ENCODE measurements around the gene PRR15L. TPM values are rescaled to one million over a fixed set of nuclear protein-coding genes. Genes with fewer than 3 reads are reported as not detected.

The PRR15L gene
- total RNA-seq, 4 donors from 2014 or later, result 63.6 to 150 (median 127) TPM

DNA sequence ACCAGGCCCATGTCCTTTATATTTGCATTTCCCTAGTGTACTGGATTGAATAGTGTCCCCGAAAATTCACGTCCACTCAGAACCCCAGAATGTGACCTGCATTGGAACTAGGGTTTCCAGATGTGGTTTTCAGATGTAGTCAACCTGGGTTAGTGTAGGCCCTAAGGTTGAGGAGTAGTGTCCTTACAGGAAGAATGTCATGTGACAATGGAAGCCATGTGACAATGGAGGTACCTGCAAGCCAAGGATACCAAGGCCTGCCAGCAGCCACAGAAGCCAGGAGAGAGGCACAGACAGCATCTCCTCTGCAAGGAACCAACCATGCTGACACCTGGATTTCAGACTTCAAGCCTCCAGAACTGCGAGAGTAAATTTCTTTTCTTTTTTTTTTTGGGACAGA is 5.2 kb upstream of the PRR15L start:
- no peaks in the 10 kb centered on the region for H3K27me3 ChIP-seq
- no peaks in the 10 kb centered on the region for H3K9me3 ChIP-seq
- H3K4me1 ChIP-seq, result peaks cover 9 to 15% of the 10 kb centered on the region in 2 donors
- 96 to 98% methylated on average over 3 of the region's 3 CpGs for WGBS, 2 donors
- intact Hi-C loops (cut with DNase I), result no loop called here
- no peak for TF ChIP-seq POLR2A (IDR thresholded peaks at IDR 0.05)
- TF ChIP-seq, protein P1, sequence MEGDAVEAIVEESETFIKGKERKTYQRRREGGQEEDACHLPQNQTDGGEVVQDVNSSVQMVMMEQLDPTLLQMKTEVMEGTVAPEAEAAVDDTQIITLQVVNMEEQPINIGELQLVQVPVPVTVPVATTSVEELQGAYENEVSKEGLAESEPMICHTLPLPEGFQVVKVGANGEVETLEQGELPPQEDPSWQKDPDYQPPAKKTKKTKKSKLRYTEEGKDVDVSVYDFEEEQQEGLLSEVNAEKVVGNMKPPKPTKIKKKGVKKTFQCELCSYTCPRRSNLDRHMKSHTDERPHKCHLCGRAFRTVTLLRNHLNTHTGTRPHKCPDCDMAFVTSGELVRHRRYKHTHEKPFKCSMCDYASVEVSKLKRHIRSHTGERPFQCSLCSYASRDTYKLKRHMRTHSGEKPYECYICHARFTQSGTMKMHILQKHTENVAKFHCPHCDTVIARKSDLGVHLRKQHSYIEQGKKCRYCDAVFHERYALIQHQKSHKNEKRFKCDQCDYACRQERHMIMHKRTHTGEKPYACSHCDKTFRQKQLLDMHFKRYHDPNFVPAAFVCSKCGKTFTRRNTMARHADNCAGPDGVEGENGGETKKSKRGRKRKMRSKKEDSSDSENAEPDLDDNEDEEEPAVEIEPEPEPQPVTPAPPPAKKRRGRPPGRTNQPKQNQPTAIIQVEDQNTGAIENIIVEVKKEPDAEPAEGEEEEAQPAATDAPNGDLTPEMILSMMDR (IDR thresholded peaks at IDR 0.05), result no peak
- no peak for DNase-seq
- no peaks in the 10 kb centered on the region for H3K36me3 ChIP-seq
- H3K27ac ChIP-seq, result no peak overlapping the region
- no peak overlapping the region for H3K4me3 ChIP-seq (replicated peaks in 1 of 3)

DNA sequence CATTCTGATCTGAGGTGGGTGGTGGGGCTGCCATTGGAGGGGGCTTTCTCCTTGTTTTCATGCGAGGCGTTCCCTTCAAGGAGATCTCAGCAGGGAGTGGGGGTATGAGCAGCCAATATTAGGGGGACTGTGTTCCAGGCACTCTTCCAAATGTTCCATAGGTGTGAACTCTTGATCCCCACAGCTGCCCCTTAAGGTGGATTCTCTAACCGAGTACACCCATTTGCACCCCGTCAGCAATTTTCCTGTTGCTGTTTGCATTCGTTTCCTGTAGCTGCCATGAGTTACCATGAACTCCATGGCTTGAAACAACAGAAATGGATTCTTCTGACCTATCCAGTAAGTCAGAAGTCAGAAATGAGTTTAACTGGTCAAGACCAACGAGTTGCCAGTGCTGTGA is 3.7 kb upstream of the PRR15L start:
- WGBS, 2 donors, result 89 to 93% methylated on average over 6 of the region's 6 CpGs
- Histone ChIP-seq H3K27ac (no peak overlapping the region), H3K4me3 (replicated peaks in 1 of 3) (no peak overlapping the region), H3K36me3 (no peaks in the 10 kb centered on the region), H3K4me1 (peaks cover 10 to 13% of the 10 kb centered on the region in 2 donors), H3K9me3 (no peaks in the 10 kb centered on the region), H3K27me3 (no peaks in the 10 kb centered on the region)
- DNase-seq, result no peak
- TF ChIP-seq POLR2A (IDR thresholded peaks at IDR 0.05), result no peak
- intact Hi-C loops (cut with DNase I), result no loop called here

DNA sequence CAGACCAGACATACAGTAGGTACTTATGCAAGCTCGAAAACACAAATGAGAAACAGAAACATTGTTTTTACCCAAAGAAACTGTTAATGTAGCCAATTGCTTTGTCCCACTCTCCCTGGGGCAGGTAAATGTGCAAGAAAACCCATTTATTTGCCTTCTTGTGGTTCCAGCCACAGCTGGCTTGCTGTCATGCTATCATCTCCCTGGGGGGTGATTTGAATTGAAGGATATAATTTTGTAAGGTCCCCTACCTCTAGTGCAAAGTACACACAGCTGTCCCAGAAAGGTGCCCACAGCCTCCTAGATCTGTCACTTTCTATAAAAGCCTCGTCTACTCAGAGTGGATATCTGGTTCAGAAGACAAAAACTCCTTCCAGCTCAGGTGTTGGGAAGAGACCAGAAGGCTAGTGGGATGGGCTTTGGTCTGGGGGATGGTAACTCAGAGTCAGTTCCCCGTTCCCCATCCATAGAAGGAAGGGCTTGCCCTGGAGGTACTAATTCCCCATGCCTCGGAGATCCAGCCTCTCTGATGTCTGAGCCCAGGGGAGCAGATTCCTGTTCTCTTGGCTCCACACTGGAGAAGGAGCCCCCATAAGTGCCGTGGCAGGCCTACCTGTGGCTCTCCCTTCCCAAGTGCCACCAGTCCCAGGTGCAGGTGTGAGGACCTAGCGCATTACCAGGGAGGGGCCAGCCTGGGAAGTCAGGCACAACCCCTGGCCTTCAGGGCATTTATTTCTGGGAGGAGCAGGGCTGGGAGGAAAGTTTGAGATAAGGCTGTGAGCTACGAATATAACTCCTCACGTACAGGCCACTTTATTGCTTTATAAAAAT is 2.4 kb upstream of the PRR15L start:
- H3K9me3 ChIP-seq, result no peaks in the 10 kb centered on the region
- peaks cover 10 to 16% of the 10 kb centered on the region in 2 donors for H3K4me1 ChIP-seq
- no peak overlapping the region for H3K27ac ChIP-seq
- no peaks in the 10 kb centered on the region for H3K36me3 ChIP-seq
- 82 to 83% methylated on average over 8 of the region's 8 CpGs for WGBS, 2 donors
- DNase-seq, result no peak
- H3K27me3 ChIP-seq, result no peaks in the 10 kb centered on the region
- intact Hi-C loops (cut with DNase I), result no loop called here
- H3K4me3 ChIP-seq (replicated peaks in 1 of 3), result no peak overlapping the region
- TF ChIP-seq POLR2A (IDR thresholded peaks at IDR 0.05), result no peak
- TF ChIP-seq, protein P1 (IDR thresholded peaks at IDR 0.05), result no peak

DNA sequence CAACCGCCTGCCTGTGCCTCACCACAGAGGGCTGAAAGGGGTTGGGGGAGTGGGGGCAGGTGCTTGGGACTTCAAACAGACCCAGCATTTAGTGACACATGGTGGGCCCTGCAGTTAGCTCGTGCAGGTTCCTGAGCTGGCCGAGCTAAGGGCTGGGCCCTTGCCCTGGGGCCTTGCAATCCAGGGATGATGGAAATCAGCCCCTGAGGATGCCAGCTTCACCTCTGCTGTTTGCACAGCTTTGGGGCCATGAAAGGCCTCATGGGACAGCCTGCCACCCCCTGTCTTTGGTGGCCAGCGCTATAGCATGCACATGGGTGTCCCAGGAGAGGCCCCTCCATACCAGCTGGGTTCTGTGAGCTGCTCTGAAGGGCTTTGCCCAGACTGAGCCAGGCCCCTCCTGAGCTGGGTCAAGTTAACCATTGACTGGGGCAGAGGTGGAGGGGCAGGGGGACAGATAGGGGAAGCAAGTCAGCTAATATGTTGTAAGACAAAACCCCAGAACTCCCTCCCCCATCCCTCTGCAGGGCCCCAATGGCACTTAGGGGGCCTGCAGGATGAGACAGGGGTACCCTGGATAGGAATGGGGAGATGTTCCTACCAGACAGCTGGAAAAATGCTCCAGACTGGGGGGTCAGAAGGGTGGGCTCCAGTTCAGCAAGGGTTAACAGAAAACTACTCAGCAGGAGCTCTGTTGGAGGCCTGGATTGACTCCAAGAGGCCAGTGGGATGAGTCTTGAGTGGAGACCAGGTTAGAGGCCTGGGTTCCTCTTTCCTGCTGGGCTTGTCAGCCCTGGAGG is 692 bp downstream of the PRR15L start:
- DNase-seq, result peak; percentile 64 to 67
- Histone ChIP-seq H3K9me3 (no peaks in the 10 kb centered on the region), H3K4me3 (replicated peaks in 1 of 3) (peak overlapping the region; percentile 56 to 59 (median 57)), H3K4me1 (peaks cover 35 to 43% of the 10 kb centered on the region in 2 donors), H3K27me3 (no peaks in the 10 kb centered on the region), H3K36me3 (peaks cover 0 to 3% of the 10 kb centered on the region in 2 donors), H3K27ac (peak overlapping the region; percentile 92 to 97 (median 96))
- WGBS, 2 donors, result 35 to 44% methylated on average over 2 to 4 of the region's 4 CpGs
- intact Hi-C loops (cut with DNase I), result no loop called here
- TF ChIP-seq, protein P1 (IDR thresholded peaks at IDR 0.05), result no peak
- TF ChIP-seq POLR2A (IDR thresholded peaks at IDR 0.05), result no peak

DNA sequence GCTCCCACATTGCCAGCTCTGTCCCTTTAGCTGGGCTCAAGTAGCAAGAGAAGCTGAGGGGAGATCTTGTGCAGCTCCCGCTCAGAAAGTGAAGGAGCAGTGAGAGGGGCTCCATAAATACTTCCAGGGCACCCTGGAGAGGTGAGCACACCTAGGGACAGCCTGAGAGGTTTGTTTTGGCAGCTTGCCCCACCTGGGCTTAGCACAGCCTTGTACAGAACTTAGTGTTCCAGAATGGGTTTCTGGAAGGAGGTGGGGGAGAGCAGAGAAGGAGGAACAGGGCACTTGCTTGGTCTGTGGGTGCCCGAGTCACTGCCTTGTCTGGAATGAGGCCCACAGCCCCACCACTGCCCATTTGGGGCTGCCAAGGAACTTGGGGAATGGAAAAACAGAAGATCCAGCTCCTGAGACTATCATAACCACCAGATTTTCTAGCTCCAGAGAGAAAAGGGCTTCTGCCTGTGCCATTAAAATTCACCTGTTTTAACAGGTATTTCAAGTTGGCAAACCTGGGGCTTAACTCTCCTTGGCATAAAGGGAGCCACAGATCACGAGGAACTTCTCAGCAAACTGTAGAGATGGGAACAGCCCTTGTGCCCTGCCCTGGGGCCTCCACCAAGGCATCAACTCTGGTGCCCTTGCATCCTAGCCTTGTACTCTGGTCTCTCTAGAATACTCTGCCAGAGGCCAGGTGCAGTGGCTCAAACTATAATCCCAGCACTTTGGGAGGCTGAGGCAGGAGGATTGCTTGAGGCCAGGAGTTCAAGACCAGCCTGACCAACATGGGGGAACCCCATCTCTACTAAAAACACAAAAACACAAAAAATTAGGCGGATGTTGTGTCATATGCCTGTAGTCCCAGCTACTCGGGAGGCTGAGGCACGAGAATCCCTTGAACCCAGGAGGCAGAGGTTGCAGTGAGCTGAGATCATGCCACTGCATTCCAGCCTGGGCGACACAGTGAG is 1.9 kb downstream of the PRR15L start:
- H3K36me3 ChIP-seq, result peaks cover 0 to 3% of the 10 kb centered on the region in 2 donors
- H3K27me3 ChIP-seq, result no peaks in the 10 kb centered on the region
- peak; percentile 99 for DNase-seq
- TF ChIP-seq, protein P1 (IDR thresholded peaks at IDR 0.05), result no peak
- TF ChIP-seq POLR2A (IDR thresholded peaks at IDR 0.05), result peak in 1 of 2 donors; percentile 93
- H3K4me1 ChIP-seq, result peaks cover 46 to 55% of the 10 kb centered on the region in 2 donors
- H3K4me3 ChIP-seq (replicated peaks in 1 of 3), result peak overlapping the region in 2 of 3 donors; percentile 56 to 59
- 43 to 52% methylated on average over 7 of the region's 7 CpGs for WGBS, 2 donors
- H3K9me3 ChIP-seq, result no peaks in the 10 kb centered on the region
- intact Hi-C loops (cut with DNase I), result no loop called here
- H3K27ac ChIP-seq, result peak overlapping the region; percentile 92 to 97 (median 96)

All from thyroid gland (tissue), 4 donors.